BJ (cell line): ENCODE results near the gene PDZD2. TPM values are rescaled to one million over a fixed set of nuclear protein-coding genes. Genes with fewer than 3 reads are reported as not detected.

Experiments
- CTCF ChIA-PET: fragments of 350-600 bp; formaldehyde crosslinking; extraction: SDS; loops from one replicate; lab custom pipeline; 2021; ENCODE audit warnings: antibody characterized with exemption, inconsistent platforms; lab: Yijun Ruan, JAX
- POLR2A ChIA-PET: fragments of 300-600 bp; sonication (Branson Sonifier 250); formaldehyde crosslinking; extraction: SDS; loops from one replicate; lab custom pipeline; 2021; ENCODE audit warnings: antibody characterized with exemption; lab: Charles Lee
- DNase-seq: peaks from one replicate; pipeline ENCODE4 v3.0.0-alpha.2; 2011; ENCODE audit warnings: low read depth
- H3K27me3 ChIP-seq: 2 replicates; pipeline ENCODE4 v1.6.0; 2011; ENCODE audit warnings: low read length; ENCODE audit not compliant: control insufficient read depth, insufficient read depth
- H3K36me3 ChIP-seq: 2 replicates; pipeline ENCODE4 v1.5.1; 2011; ENCODE audit warnings: low read length; ENCODE audit not compliant: control insufficient read depth, insufficient read depth
- H3K4me3 ChIP-seq: 2 replicates; pipeline ENCODE4 v1.5.1; 2011; ENCODE audit warnings: low read depth, mild to moderate bottlenecking, control low read depth, low read length
- polyA plus RNA-seq: library from polyadenylated mRNA; depleted of rRNA; stranded (reverse); fragments of >200 nt; gene quantifications from 2 replicates; pipeline ENCODE4 v1.2.3, GENCODE V29; 2011
- TF ChIP-seq, protein P1 (sequence below): IDR thresholded peaks from 2 replicates; pipeline ENCODE4 v1.5.1; 2011; ENCODE audit warnings: low read depth, mild to moderate bottlenecking, control low read depth, inconsistent platforms, low read length, moderate library complexity; ENCODE audit not compliant: insufficient read depth

The PDZD2 gene
- polyA plus RNA-seq, 1 experiment: 0.06 TPM

GRCh38 chr5:32099486-32100035 is 460.6 kb downstream of the PDZD2 start:
- ChIA-PET POLR2A (no interaction called here), CTCF (interaction anchor here (0.5 to 1.6 kb wide), 4 partner anchors 8 to 114 kb away, joined by 3 to 4 read pairs (median 3); no protein-coding TSS in a partner anchor)
- H3K4me3 ChIP-seq: no peak overlapping the region
- no peaks in the 10 kb centered on the region for H3K27me3 ChIP-seq
- H3K36me3 ChIP-seq: peaks cover 29% of the 10 kb centered on the region
- TF ChIP-seq, protein P1, sequence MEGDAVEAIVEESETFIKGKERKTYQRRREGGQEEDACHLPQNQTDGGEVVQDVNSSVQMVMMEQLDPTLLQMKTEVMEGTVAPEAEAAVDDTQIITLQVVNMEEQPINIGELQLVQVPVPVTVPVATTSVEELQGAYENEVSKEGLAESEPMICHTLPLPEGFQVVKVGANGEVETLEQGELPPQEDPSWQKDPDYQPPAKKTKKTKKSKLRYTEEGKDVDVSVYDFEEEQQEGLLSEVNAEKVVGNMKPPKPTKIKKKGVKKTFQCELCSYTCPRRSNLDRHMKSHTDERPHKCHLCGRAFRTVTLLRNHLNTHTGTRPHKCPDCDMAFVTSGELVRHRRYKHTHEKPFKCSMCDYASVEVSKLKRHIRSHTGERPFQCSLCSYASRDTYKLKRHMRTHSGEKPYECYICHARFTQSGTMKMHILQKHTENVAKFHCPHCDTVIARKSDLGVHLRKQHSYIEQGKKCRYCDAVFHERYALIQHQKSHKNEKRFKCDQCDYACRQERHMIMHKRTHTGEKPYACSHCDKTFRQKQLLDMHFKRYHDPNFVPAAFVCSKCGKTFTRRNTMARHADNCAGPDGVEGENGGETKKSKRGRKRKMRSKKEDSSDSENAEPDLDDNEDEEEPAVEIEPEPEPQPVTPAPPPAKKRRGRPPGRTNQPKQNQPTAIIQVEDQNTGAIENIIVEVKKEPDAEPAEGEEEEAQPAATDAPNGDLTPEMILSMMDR: no peak
- DNase-seq: no peak

GRCh38 chr5:32100230-32100629 is 461.3 kb downstream of the PDZD2 start:
- DNase-seq: no peak
- ChIA-PET CTCF (no interaction called here), POLR2A (no interaction called here)
- TF ChIP-seq, protein P1: no peak
- Histone ChIP-seq H3K4me3 (no peak overlapping the region), H3K27me3 (no peaks in the 10 kb centered on the region), H3K36me3 (peaks cover 29% of the 10 kb centered on the region)

DNA sequence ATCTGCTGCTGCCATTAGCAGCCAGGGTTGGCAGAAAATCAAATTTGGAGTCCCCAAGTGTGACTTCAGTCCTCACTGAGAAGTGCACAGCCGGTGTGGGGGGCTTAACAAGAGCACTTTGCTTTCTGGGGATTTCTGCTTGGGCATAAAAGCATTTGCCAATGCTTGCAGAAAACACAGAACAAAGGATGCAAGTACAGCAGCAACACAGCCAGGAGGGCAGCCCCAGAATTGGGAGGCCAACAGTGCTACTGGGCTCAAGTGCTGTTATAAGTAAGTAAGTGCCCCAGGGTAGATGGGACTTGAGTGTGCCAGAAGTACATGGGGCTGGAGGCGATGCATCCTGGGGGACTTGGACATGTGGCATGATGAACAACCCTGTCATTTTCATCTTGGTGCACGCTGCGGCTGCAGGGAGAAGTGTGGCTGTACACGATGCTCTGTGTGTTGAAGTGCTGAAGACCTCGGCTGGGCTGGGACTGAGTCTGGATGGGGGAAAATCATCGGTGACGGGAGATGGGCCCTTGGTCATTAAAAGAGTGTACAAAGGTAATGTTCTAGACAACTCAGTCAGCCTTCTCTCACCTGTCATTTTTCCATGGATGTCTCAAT is 461.9 kb downstream of the PDZD2 start:
- Histone ChIP-seq H3K4me3 (no peak overlapping the region), H3K27me3 (no peaks in the 10 kb centered on the region), H3K36me3 (peaks cover 29% of the 10 kb centered on the region)
- POLR2A ChIA-PET: no interaction called here
- CTCF ChIA-PET: no interaction called here
- no peak for DNase-seq
- TF ChIP-seq, protein P1: no peak

DNA sequence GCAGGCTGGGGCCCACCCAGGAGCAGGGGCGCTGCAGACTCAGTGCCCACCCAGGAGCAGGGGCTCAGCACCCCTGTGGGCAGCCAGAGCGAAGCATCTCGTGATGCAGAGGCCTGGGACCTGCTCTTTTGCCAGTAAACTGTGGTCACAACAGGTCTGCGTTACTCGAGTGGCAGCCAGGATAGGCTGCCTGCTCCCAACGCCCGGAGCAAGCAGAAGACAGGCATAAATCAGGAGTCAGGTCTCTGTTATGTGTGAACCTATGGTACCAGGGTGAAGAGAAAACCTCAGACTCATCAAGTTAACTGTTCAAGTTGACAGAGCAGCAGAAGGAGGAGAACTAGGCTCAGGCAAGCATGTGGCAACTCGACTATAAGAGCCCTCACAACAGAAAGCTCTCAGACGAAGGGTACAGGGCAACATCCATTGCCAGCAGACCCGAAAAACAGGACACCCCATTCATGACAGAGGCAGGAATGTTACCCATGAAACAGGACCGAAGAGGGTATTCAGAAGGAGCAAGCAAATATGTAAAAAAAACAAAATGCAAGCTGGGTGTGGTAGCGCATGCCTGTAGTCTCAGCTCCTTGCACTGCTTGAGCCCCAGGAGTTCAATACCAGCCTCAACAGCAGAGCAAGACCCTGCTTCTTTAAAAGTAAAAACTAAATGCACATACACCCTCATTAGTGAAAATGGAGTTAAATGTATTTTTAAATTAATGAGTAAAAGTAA is 463.5 kb downstream of the PDZD2 start:
- TF ChIP-seq, protein P1: no peak
- Histone ChIP-seq H3K27me3 (no peaks in the 10 kb centered on the region), H3K4me3 (no peak overlapping the region), H3K36me3 (peaks cover 35% of the 10 kb centered on the region)
- no peak for DNase-seq
- ChIA-PET POLR2A (no interaction called here), CTCF (no interaction called here)

- Histone ChIP-seq H3K36me3 (peaks cover 35% of the 10 kb centered on the region), H3K4me3 (no peak overlapping the region), H3K27me3 (no peaks in the 10 kb centered on the region)
- ChIA-PET POLR2A (no interaction called here), CTCF (no interaction called here)
- TF ChIP-seq, protein P1: no peak
- DNase-seq: no peak
Observed at GRCh38 chr5:32103521-32103920, 464.6 kb downstream of the PDZD2 start.
